SJSA1 (cell line): ENCODE results near the gene LHX2. TPM values are rescaled to one million over a fixed set of nuclear protein-coding genes. Genes with fewer than 3 reads are reported as not detected.

Source experiments
- DNase-seq, 2 experiments: peaks; one replicate each; pipeline ENCODE4 v3.0.0-alpha.2; 2015 to 2020; ENCODE audit warnings: low spot score in 2 of 2, low read depth in 1 of 2
- H3K27ac ChIP-seq: fragments of 250-450 bp; sonication (Bioruptor Pico); 2 replicates; pipeline ENCODE4 v1.5.1; 2020; ENCODE audit warnings: mild to moderate bottlenecking, moderate library complexity
- H3K27me3 ChIP-seq: fragments of 250-450 bp; sonication (Bioruptor Pico); replicated peaks from 2 replicates; pipeline ENCODE4 v1.5.1; 2020; ENCODE audit warnings: mild to moderate bottlenecking, moderate library complexity
- H3K36me3 ChIP-seq: fragments of 250-450 bp; sonication (Bioruptor Pico); 2 replicates; pipeline ENCODE4 v1.5.1; 2020; ENCODE audit warnings: mild to moderate bottlenecking
- H3K4me1 ChIP-seq: fragments of 250-450 bp; sonication (Bioruptor Pico); replicated peaks from 2 replicates; pipeline ENCODE4 v1.6.1; 2021; ENCODE audit warnings: mild to moderate bottlenecking
- H3K4me3 ChIP-seq: fragments of 250-450 bp; sonication (Bioruptor Pico); 2 replicates; pipeline ENCODE4 v1.5.1; 2020; ENCODE audit warnings: mild to moderate bottlenecking
- H3K9me3 ChIP-seq: fragments of 250-450 bp; sonication (Bioruptor Pico); replicated peaks from 2 replicates; pipeline ENCODE4 v1.5.1; 2020; ENCODE audit warnings: mild to moderate bottlenecking
- total RNA-seq: library from RNA; depleted of rRNA; stranded (reverse); fragments of >200 nt; shearing (Covaris generic); gene quantifications from 2 replicates; pipeline ENCODE4 v1.2.3, GENCODE V29; 2014

LHX2 gene
- total RNA-seq, 1 experiment from 2014 or later: 0.18 TPM

- H3K27me3 ChIP-seq: peaks cover 27% of the 10 kb centered on the region
- no peaks in the 10 kb centered on the region; the same call in 1 of the 2 replicates for H3K9me3 ChIP-seq
- H3K4me3 ChIP-seq: no peak overlapping the region
- peaks cover 9% of the 10 kb centered on the region; the same call in 1 of the 2 replicates for H3K4me1 ChIP-seq
- peak; percentile 78 to 87 for DNase-seq
- H3K36me3 ChIP-seq: no peaks in the 10 kb centered on the region
- H3K27ac ChIP-seq: no peak overlapping the region
Measured at GRCh38 chr9:124054582-124055227, 43.1 kb downstream of the LHX2 start.

GRCh38 chr9:124060844-124061605 is 49.5 kb downstream of the LHX2 start:
- Histone ChIP-seq H3K9me3 (no peaks in the 10 kb centered on the region), H3K4me3 (no peak overlapping the region), H3K36me3 (no peaks in the 10 kb centered on the region), H3K27ac (no peak overlapping the region), H3K4me1 (no peaks in the 10 kb centered on the region), H3K27me3 (peaks cover 27% of the 10 kb centered on the region)
- DNase-seq: no peak

GRCh38 chr9:124062172-124062571 is 50.6 kb downstream of the LHX2 start:
- no peak overlapping the region for H3K27ac ChIP-seq
- peaks cover 22% of the 10 kb centered on the region for H3K27me3 ChIP-seq
- no peaks in the 10 kb centered on the region for H3K4me1 ChIP-seq
- H3K9me3 ChIP-seq: no peaks in the 10 kb centered on the region
- no peak overlapping the region for H3K4me3 ChIP-seq
- no peaks in the 10 kb centered on the region for H3K36me3 ChIP-seq
- no peak for DNase-seq

GRCh38 chr9:124066783-124067577 is 55.4 kb downstream of the LHX2 start:
- no peak overlapping the region for H3K4me3 ChIP-seq
- no peaks in the 10 kb centered on the region for H3K27me3 ChIP-seq

GRCh38 chr9:124068251-124068650 is 56.7 kb downstream of the LHX2 start:
- no peaks in the 10 kb centered on the region for H3K27me3 ChIP-seq
- H3K36me3 ChIP-seq: no peaks in the 10 kb centered on the region

More at GRCh38 chr9:124066783-124067577, 55.4 kb downstream of the LHX2 start:
- no peaks in the 10 kb centered on the region for H3K4me1 ChIP-seq
- H3K27ac ChIP-seq: no peak overlapping the region
- DNase-seq: no peak
- H3K9me3 ChIP-seq: no peaks in the 10 kb centered on the region
- H3K36me3 ChIP-seq: no peaks in the 10 kb centered on the region

GRCh38 chr9:124074746-124075145 is 63.2 kb downstream of the LHX2 start:
- H3K4me3 ChIP-seq: no peak overlapping the region
- no peaks in the 10 kb centered on the region for H3K27me3 ChIP-seq
- H3K36me3 ChIP-seq: no peaks in the 10 kb centered on the region
- H3K4me1 ChIP-seq: peaks cover 25% of the 10 kb centered on the region
- DNase-seq: no peak
- H3K27ac ChIP-seq: no peak overlapping the region
- no peaks in the 10 kb centered on the region for H3K9me3 ChIP-seq

More at GRCh38 chr9:124068251-124068650, 56.7 kb downstream of the LHX2 start:
- Histone ChIP-seq H3K4me3 (no peak overlapping the region), H3K4me1 (no peaks in the 10 kb centered on the region), H3K27ac (no peak overlapping the region), H3K9me3 (no peaks in the 10 kb centered on the region)
- no peak for DNase-seq

GRCh38 chr9:124075761-124076160 is 64.2 kb downstream of the LHX2 start:
- Histone ChIP-seq H3K4me1 (peaks cover 26% of the 10 kb centered on the region), H3K4me3 (no peak overlapping the region), H3K9me3 (no peaks in the 10 kb centered on the region), H3K27me3 (no peaks in the 10 kb centered on the region), H3K27ac (no peak overlapping the region), H3K36me3 (no peaks in the 10 kb centered on the region)
- DNase-seq: no peak

GRCh38 chr9:124077915-124078572 is 66.5 kb downstream of the LHX2 start:
- no peaks in the 10 kb centered on the region for H3K36me3 ChIP-seq
- no peaks in the 10 kb centered on the region for H3K9me3 ChIP-seq
- peaks cover 26% of the 10 kb centered on the region for H3K4me1 ChIP-seq
- H3K4me3 ChIP-seq: no peak overlapping the region
- H3K27ac ChIP-seq: peak overlapping the region; percentile 99
- H3K27me3 ChIP-seq: no peaks in the 10 kb centered on the region
- peak in 1 of 2 experiments; percentile 48 for DNase-seq

- Histone ChIP-seq H3K4me1 (peaks cover 26% of the 10 kb centered on the region), H3K9me3 (no peaks in the 10 kb centered on the region), H3K27ac (peak overlapping the region; percentile 99), H3K27me3 (no peaks in the 10 kb centered on the region), H3K36me3 (no peaks in the 10 kb centered on the region), H3K4me3 (no peak overlapping the region)
- peak; percentile 65 to 78 for DNase-seq
Measured at GRCh38 chr9:124078641-124079040, 67.1 kb downstream of the LHX2 start.

GRCh38 chr9:124079176-124079925 is 67.8 kb downstream of the LHX2 start:
- Histone ChIP-seq H3K36me3 (no peaks in the 10 kb centered on the region), H3K4me1 (peaks cover 26% of the 10 kb centered on the region), H3K9me3 (no peaks in the 10 kb centered on the region), H3K27ac (peak overlapping the region; percentile 99), H3K4me3 (no peak overlapping the region), H3K27me3 (no peaks in the 10 kb centered on the region)
- peak; percentile 88 to 89 for DNase-seq

GRCh38 chr9:124082622-124083021 is 71.1 kb downstream of the LHX2 start:
- no peaks in the 10 kb centered on the region for H3K36me3 ChIP-seq
- DNase-seq: no peak
- no peak overlapping the region for H3K4me3 ChIP-seq
- peaks cover 4% of the 10 kb centered on the region; the same call in 1 of the 2 replicates for H3K9me3 ChIP-seq
- H3K27me3 ChIP-seq: no peaks in the 10 kb centered on the region
- peaks cover 22% of the 10 kb centered on the region for H3K4me1 ChIP-seq
- no peak overlapping the region for H3K27ac ChIP-seq
